Right cardiac atrium (tissue), 5 donors: ENCODE measurements around the gene CTBP2. TPM values are rescaled to one million over a fixed set of nuclear protein-coding genes. Genes with fewer than 3 reads are reported as not detected.

ENCODE experiments used
- ATAC-seq, 2 donors: fragments of 200-7000 bp; cut with Tn5 transposase; one replicate each; pipeline versions ENCODE4 v1.8.0 to v1.9.1; 2020; ENCODE audit warnings: moderate library complexity in 2 of 2, mild to moderate bottlenecking in 1 of 2
- DNase-seq, 3 donors: peaks; one replicate each; pipeline ENCODE4 v3.0.0-alpha.2; 2020
- H3K27ac ChIP-seq: one replicate; pipeline ENCODE4 v1.5.1; 2013; ENCODE audit warnings: mild to moderate bottlenecking, low read length, control low read depth, moderate library complexity
- H3K27me3 ChIP-seq: one replicate; pipeline ENCODE4 v1.6.1; 2013; ENCODE audit not compliant: control insufficient read depth, insufficient read depth
- H3K4me1 ChIP-seq: one replicate; pipeline ENCODE4 v1.6.1; 2013; ENCODE audit warnings: low read length; ENCODE audit not compliant: control insufficient read depth, insufficient read depth
- H3K4me3 ChIP-seq: one replicate; pipeline ENCODE4 v1.5.1; 2013; ENCODE audit warnings: low read length, control low read depth
- H3K9me3 ChIP-seq: one replicate; pipeline ENCODE4 v1.6.1; 2013; ENCODE audit warnings: low read length; ENCODE audit not compliant: control insufficient read depth
- WGBS: extraction: QIAGEN DNeasy Blood & Tissue Kit; methylation state at CpG from one replicate; pipeline ENCODE4 v1.1.7; 2013; 5-methylcytosine and 5-hydroxymethylcytosine counted together
- intact Hi-C, 4 donors: fragments of 100-400 bp; cut with DNase I; formaldehyde crosslinking; loops; one replicate each; pipeline versions ENCODE4 v1.11.0 to v1.14.0; 2022 to 2023
- long read RNA-seq, 4 donors: library from polyadenylated mRNA; unstranded; transcript quantifications; one replicate each; pipeline ENCODE4 v2.0.0, GENCODE V29; 2020 to 2021
- polyA plus RNA-seq: library from polyadenylated mRNA; stranded (reverse); fragments of 200-250 nt; gene quantifications from one replicate; pipeline ENCODE4 v1.2.3, GENCODE V29; 2013
- total RNA-seq, 4 donors: library from RNA; stranded (reverse); fragmentation: NEBNext Ultra II Directional; extraction: Animal tissue kit (Norgen Biotek cat#: 25700); gene quantifications; one replicate each; pipeline ENCODE4 v1.2.1, GENCODE V29; 2021
- donor health status: healthy with polysubstance abuse.
- donor health status: DM: no; HTN: yes; CAD: no.
- donor health status: DM: no; HTN: no; CAD: no.
- donor health status: DM: no; HTN: yes; CAD: no; lungs with severe emphysema.
- donor health status: DM: yes; HTN: yes; CAD: no.

Gene CTBP2
- total RNA-seq (10 to 100 TPM; 36.6 to 38.7 (median 38.0) TPM), polyA plus RNA-seq (16.6 TPM)
- long read RNA-seq, donor 1, full-length matches to known transcripts, result 28 of 81 reads
- long read RNA-seq, donor 1, partial matches to known transcripts, result 11 of 81 reads
- long read RNA-seq, donor 1, other reads (novel, unspliced or antisense), result 42 of 81 reads
- long read RNA-seq, donor 2, full-length matches to known transcripts, result 21 of 38 reads
- long read RNA-seq, donor 2, partial matches to known transcripts, result 4 of 38 reads
- long read RNA-seq, donor 2, other reads (novel, unspliced or antisense), result 13 of 38 reads
- long read RNA-seq, donor 3, full-length matches to known transcripts, result 26 of 72 reads
- long read RNA-seq, donor 3, partial matches to known transcripts, result 14 of 72 reads
- long read RNA-seq, donor 3, other reads (novel, unspliced or antisense), result 32 of 72 reads
- long read RNA-seq, donor 4, full-length matches to known transcripts, result 15 of 29 reads
- long read RNA-seq, donor 4, partial matches to known transcripts, result 3 of 29 reads
- long read RNA-seq, donor 4, other reads (novel, unspliced or antisense), result 11 of 29 reads

DNA sequence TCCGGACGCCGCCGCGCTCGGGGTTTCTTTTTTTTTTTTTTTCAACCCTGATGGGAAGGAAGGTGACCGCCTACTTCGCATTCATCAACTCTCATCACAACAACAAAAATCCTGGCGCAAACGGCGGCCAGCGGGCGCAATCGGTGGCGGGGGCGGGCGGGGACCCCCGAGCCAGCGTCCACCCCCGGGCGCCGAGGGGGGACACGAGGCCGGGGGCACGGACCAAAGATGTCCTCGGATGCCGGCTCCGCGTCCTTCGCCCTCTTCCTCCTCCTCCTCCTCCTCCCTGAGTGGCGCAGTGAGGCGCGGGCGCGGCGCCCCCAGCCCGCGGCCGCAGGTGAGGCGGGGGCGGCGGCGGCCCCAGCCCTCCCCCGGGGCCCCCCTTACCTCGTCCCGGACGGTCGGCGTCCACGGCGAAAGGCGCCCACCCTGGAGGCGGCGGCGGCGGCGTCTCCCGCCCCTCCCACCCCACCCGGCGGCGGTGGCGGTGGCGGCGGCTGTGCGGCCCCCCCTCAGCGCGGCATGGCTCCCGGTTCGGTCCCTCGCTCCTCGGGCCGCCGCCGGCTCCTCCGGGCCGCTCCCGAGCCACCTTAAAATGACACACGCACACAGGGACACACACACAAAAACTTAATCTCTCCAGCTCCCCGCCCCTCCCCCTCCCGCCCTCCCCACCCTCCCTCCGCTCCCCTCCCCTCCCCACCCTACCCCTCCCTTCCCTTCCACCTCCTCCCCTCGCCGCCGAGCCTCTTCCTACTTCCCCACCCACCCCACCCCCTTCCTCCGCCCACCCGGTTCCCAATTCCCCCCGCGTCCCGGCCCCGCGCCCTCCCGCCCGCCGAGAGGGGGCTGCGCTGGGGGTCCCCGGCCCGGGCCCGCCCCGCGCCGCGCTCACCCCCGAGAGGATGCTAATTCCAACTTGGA lies at the start of gene CTBP2:
CTBP2 (minus strand) TSS at position 632 of the 924 bp plus-strand sequence.
- peak; percentile 63 to 85 (median 82) for DNase-seq
- Histone ChIP-seq H3K4me3 (peak within 1 kb of the TSS; percentile 99), H3K9me3 (no peaks in the 10 kb centered on the region), H3K27me3 (no peaks in the 10 kb centered on the region), H3K27ac (peak within 1 kb of the TSS; percentile 98), H3K4me1 (peaks cover 7% of the 10 kb centered on the region)
- ATAC-seq, result peak; percentile 36 to 47
- WGBS, result under 1% methylated on average over 101 of the region's 103 CpGs
- intact Hi-C loops, result loop anchor here in 3 of 4 donors (5.0 to 10.0 kb wide), 6 partner anchors 75 to 215 kb away; no protein-coding TSS in a partner anchor

DNA sequence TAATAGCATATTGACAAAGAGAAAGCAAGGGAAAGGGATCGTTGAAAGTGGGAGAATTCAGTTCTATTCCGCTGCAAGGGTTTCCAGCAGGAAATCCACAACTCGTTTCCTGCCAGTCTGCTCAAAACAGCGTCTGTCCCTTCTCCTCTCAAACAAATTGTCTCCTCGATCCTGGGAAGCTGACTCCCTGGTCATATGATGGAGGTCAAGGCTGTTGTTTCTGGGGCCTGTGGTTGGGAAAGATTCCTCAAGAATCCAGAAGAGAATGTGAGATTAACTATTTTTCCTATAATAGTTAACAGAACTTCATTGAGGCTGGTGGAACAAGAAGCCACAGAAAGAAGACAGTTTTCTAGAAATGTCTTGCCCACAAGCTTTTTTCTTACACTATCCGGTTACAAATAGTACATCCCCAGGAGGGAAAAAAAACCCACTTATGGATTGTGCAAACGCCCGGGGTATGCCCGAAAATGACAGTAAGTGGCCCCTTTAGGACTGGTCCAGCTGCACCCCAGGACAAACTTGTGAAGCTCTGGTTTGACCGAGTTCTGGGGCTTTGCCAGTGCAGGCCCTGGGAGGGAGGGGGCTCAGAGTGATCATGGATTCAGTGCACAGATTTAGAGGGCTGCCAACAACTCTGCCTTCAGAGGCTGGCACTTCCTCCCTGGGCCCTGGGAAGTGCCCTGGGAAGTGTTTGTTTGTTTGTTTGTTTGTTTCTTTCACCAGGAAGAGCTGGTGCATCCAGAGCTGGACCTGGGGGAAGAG lies 49.4 kb upstream of the CTBP2 start:
- ATAC-seq, result no peak
- intact Hi-C loops, result no loop called here
- peak in 1 of 3 donors; percentile 35 for DNase-seq
- Histone ChIP-seq H3K9me3 (no peaks in the 10 kb centered on the region), H3K27ac (no peak overlapping the region), H3K4me3 (no peak overlapping the region), H3K4me1 (no peaks in the 10 kb centered on the region), H3K27me3 (no peaks in the 10 kb centered on the region)
- WGBS, result 55% methylated on average over 10 of the region's 10 CpGs

DNA sequence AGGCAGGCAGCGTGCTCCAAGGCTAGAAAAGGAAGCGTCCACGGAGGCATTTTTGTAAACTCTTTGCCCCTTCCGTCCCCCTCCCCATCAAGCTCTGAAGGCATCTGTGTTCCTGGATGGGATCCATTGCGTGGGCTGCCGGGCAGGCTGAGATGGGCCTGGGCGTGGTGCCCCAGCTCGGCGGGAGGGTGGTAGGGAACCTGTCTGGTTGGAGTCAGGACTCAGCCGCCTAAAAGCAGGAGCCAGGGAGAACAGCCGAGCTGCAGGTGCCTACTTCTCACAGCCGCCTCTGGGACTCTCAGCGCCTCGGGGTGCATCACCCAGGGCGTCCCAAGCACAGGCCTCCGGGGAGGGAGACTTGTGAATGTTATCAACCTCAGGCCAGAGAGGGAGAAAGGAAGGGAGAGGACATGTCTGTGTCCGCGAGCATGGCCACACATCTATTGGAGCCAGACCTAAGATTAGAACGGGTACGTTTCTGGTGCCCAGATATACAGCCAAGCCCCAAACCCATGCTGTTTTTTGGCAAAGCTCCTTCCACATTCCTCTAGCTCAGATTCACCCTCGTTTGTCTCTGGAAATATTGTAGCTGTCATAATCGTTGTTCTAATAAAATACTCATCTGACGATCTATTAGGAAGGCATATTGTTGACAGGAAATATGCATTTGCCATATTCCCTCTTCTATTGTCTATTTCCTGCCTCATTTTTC lies 48.6 kb upstream of the CTBP2 start:
- H3K4me3 ChIP-seq, result no peak overlapping the region
- ATAC-seq (peak in 1 of 2 donors; percentile 19), DNase-seq (peak in 1 of 3 donors; percentile 41)
- H3K27me3 ChIP-seq, result no peaks in the 10 kb centered on the region
- WGBS, result 68% methylated on average over 23 of the region's 23 CpGs
- no peaks in the 10 kb centered on the region for H3K9me3 ChIP-seq
- H3K27ac ChIP-seq, result no peak overlapping the region
- no peaks in the 10 kb centered on the region for H3K4me1 ChIP-seq
- intact Hi-C loops, result no loop called here

DNA sequence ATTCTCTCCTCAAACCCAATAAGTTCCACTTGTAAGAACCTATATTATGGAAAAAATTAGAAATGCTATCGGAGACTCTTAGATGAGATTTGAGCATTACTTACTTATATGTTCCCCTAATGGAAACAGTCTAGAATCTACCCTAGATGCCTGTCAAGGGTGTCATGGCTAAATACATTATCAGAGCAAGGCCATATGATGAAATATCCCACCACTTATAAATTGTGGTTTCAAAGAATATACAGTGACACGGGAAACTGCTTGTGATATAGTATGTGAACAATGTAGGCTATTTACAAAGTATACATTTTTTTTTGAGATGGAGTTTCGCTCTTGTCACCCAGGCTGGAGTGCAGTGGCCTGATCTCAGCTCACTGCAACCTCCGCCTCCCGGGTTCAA lies 46.3 kb upstream of the CTBP2 start:
- DNase-seq (no peak), ATAC-seq (no peak)
- intact Hi-C loops, result no loop called here
- WGBS, result 92% methylated on average over 5 of the region's 5 CpGs
- Histone ChIP-seq H3K27me3 (no peaks in the 10 kb centered on the region), H3K27ac (no peak overlapping the region), H3K4me3 (no peak overlapping the region), H3K9me3 (no peaks in the 10 kb centered on the region), H3K4me1 (no peaks in the 10 kb centered on the region)

DNA sequence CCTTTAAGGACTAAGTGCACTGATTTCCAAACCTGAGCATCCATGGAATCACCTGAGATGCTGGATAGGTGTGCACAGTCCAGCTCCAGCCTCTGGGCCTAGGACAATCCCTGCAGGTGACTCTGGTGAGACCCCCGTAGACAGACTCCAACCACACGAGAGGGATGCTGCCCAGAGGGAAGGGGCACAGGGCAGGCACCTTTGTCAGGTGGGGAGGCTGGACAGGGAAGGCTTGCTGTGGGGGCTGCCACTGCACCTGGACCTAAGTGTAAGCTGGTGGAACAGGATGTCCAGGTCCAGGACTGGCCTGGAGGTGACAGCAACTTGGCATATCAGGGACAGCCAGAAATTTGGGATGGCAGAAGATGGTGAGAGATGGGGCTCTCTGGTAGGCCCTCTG lies 45.1 kb upstream of the CTBP2 start:
- DNase-seq (no peak), ATAC-seq (peak in 1 of 2 donors; percentile 34)
- H3K27me3 ChIP-seq, result no peaks in the 10 kb centered on the region
- H3K4me3 ChIP-seq, result no peak overlapping the region
- no peaks in the 10 kb centered on the region for H3K9me3 ChIP-seq
- 80% methylated on average over 2 of the region's 2 CpGs for WGBS
- no peaks in the 10 kb centered on the region for H3K4me1 ChIP-seq
- intact Hi-C loops, result no loop called here
- H3K27ac ChIP-seq, result no peak overlapping the region

DNA sequence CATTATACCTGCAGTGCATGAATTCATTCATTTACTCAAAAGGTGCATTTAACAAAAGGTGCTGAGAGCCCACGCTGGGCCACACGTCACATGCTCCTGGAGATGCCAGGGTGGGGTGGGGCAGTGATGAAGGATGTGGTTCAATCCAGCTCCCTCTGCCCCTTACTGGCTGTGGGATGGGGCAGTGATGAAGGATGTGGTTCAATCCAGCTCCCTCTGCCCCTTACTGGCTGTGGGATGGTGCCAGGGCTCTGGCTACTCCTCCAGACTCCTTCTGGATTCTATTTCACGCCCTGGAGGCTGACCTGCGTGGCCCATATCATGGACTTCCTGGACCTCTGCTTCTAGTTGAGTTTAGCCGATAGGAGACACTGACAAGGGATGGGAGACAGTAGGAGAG lies 44.0 kb upstream of the CTBP2 start:
- Histone ChIP-seq H3K27ac (no peak overlapping the region), H3K4me1 (no peaks in the 10 kb centered on the region), H3K9me3 (no peaks in the 10 kb centered on the region), H3K4me3 (no peak overlapping the region), H3K27me3 (no peaks in the 10 kb centered on the region)
- intact Hi-C loops, result no loop called here
- DNase-seq (no peak), ATAC-seq (no peak)
- WGBS, result 80% methylated on average over 5 of the region's 5 CpGs

DNA sequence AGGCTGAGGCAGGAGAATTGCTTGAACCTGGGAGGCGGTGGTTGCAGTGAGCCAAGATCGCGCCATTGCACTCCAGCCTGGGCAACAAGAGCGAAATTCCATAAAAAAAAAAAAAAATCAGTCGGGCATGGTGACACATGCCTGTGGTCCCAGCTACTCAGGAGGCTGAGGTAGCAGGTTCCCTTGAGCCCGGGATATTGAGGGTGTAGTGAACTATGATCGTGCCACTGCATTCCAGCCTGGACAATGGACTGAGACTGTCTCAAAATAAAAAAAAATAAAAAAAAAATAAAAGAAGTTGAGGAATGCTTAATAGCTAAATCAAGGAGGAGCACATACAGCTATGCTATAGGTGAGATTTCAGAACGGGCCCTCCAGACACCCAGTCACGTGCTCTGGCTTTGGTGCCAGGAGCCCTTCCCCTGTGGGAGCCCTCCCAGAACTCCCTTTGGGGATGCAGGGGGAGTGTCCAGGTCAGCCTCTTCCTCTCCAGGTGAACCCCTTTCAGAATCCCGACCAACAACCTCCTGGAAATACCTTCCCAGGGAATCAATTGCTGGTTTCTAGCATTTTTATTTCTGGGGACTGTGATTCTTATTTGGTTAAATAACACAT lies 42.9 kb upstream of the CTBP2 start:
- no peaks in the 10 kb centered on the region for H3K4me1 ChIP-seq
- intact Hi-C loops, result no loop called here
- WGBS, result 85% methylated on average over 10 of the region's 10 CpGs

DNA sequence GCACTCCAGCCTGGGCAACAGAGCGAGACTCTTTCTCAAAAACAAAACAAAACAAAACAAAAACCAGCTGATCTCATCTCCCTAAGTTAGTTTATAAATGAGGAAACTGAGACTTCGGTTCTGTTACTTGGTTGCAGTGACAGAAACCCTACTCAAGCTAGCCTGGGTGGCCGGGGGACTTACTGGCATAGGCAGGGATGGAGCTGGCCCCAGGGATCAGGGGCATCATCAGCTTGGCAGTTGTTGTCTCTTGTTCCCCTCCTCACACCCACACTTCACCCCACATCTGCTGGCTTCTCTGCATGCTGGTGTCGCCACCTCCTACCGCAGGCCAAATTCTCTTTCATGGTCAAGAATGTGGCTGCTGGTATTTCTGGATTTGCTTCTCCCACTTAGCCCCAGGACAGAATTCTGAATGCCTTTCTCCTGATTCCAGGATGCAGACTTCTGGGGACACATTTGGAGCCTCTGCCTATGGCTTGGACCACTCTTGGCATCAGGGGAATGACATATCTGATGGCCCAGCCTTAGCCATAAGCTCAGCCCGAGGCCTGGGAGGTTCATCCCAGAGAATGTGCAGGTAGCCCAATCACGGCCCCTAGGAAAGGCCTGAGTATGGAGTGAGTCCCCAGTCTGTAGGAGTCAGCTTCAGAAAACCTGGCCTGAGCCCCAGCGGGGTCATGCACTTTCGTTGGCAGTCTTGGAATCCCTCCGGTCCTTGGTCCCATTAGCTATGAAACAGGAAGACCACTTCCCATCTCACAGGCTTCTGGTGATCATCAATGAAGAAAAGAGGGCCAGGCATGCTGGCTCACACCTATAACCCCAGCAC lies 41.6 kb upstream of the CTBP2 start:
- no peaks in the 10 kb centered on the region for H3K4me1 ChIP-seq
- DNase-seq, result no peak
- no peaks in the 10 kb centered on the region for H3K27me3 ChIP-seq
- no peak overlapping the region for H3K4me3 ChIP-seq
- no peaks in the 10 kb centered on the region for H3K9me3 ChIP-seq
- intact Hi-C loops, result no loop called here
- WGBS, result 88% methylated on average over 10 of the region's 10 CpGs
- H3K27ac ChIP-seq, result no peak overlapping the region
- no peak for ATAC-seq

More for the DNA sequence above, 42.9 kb upstream of the CTBP2 start:
- Histone ChIP-seq H3K27ac (no peak overlapping the region), H3K4me3 (no peak overlapping the region), H3K27me3 (no peaks in the 10 kb centered on the region), H3K9me3 (no peaks in the 10 kb centered on the region)
- ATAC-seq (no peak), DNase-seq (no peak)

DNA sequence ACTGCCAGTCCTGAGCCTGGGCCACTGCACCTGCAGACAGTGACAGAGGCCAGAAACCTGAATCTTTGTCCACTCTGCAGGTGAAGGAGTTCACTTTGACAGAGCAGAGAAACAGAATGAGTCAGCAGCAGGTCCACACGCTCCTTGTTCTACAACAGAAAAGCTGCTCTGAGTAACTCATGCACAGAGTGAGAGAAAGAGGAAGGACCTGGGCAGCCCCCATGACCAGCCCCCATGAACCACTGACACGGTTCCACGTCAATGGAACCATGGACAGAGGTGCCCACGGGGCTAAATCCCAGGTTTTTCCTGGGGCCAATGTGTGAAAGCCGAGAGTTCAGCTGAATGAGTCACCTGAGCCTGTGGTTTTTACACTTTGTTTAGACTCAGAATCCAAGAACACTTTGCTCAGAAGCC lies 40.8 kb upstream of the CTBP2 start:
- Histone ChIP-seq H3K27me3 (no peaks in the 10 kb centered on the region), H3K9me3 (no peaks in the 10 kb centered on the region), H3K4me3 (no peak overlapping the region), H3K27ac (no peak overlapping the region), H3K4me1 (no peaks in the 10 kb centered on the region)
- DNase-seq, result no peak
- ATAC-seq, result no peak
- WGBS, result 72% methylated on average over 5 of the region's 5 CpGs
- intact Hi-C loops, result no loop called here
